Amniotic stem cell (primary cell): ENCODE data around the gene NANS.
"Not testable (repeated sequence)": the region's sequence is repeated elsewhere in the genome, so short reads cannot be mapped to it uniquely, and the experiment has no call there.

Experiments
- DNase-seq: peaks from one replicate; lab custom pipeline; 2025; lab: John Stamatoyannopoulos, UW

NANS gene

GRCh38 chr9:98056269-98057137 lies at the start of gene NANS:
Gene NANS, plus strand, starts transcription at chr9:98056732. Its CDS starts 77 bp downstream, at chr9:98056809.
- peak; percentile 92 for DNase-seq

GRCh38 chr9:98007251-98007928 lies 49.1 kb upstream of the NANS start:
- no peak for DNase-seq

- no peak for DNase-seq
These were observed 47.8 kb upstream of the NANS start for GRCh38 chr9:98008764-98009163.

GRCh38 chr9:98009437-98009836 lies 47.1 kb upstream of the NANS start:
- DNase-seq = no peak

GRCh38 chr9:98009936-98010335 lies 46.6 kb upstream of the NANS start:
- DNase-seq = no peak

GRCh38 chr9:98010445-98010844 lies 46.1 kb upstream of the NANS start:
- DNase-seq = no peak

GRCh38 chr9:98011122-98011521 lies 45.4 kb upstream of the NANS start:
- no peak for DNase-seq

- no peak for DNase-seq
These were observed 40.3 kb upstream of the NANS start for GRCh38 chr9:98016137-98016680.

GRCh38 chr9:98017306-98017705 lies 39.2 kb upstream of the NANS start:
- DNase-seq = no peak

GRCh38 chr9:98018347-98018746 lies 38.2 kb upstream of the NANS start:
- no peak for DNase-seq

GRCh38 chr9:98019098-98019497 lies 37.4 kb upstream of the NANS start:
- DNase-seq = no peak

GRCh38 chr9:98019869-98020268 lies 36.7 kb upstream of the NANS start:
- not testable (repeated sequence) for DNase-seq

GRCh38 chr9:98020476-98021145 lies 35.9 kb upstream of the NANS start:
- no peak for DNase-seq

- DNase-seq = no peak
These were observed 35.1 kb upstream of the NANS start for GRCh38 chr9:98021306-98022040.

GRCh38 chr9:98022447-98022846 lies 34.1 kb upstream of the NANS start:
- no peak for DNase-seq

GRCh38 chr9:98024702-98025101 lies 31.8 kb upstream of the NANS start:
- no peak for DNase-seq

GRCh38 chr9:98031169-98031568 lies 25.4 kb upstream of the NANS start:
- DNase-seq = no peak

GRCh38 chr9:98031935-98032334 lies 24.6 kb upstream of the NANS start:
- no peak for DNase-seq

- DNase-seq = peak; percentile 29
These were observed 21.7 kb upstream of the NANS start for GRCh38 chr9:98034593-98035546.

- no peak for DNase-seq
These were observed 19.2 kb upstream of the NANS start for GRCh38 chr9:98037357-98037756.

- DNase-seq = no peak
These were observed 17.6 kb upstream of the NANS start for GRCh38 chr9:98038958-98039357.
